GM18951 (cell line): ENCODE measurements around the gene TTC7B.
"Not testable (repeated sequence)": the region's sequence is repeated elsewhere in the genome, so short reads cannot be mapped to it uniquely, and the experiment has no call there.

Experiments used
- POLR2A ChIP-seq: IDR thresholded peaks from 4 replicates; pipeline ENCODE4 v1.6.1; 2011; ENCODE audit warnings: mild to moderate bottlenecking; ENCODE audit not compliant: insufficient read length, insufficient read depth; ENCODE audit errors: extremely low read depth
- in situ Hi-C: fragments of 300-500 bp; cut with MboI; formaldehyde crosslinking; loops from one replicate; pipeline ENCODE4 v1.12.0; 2022; ENCODE audit warnings: low sequenced_read_pairs, mixed read lengths, inconsistent platforms; ENCODE audit not compliant: unreplicated experiment

The TTC7B gene

GRCh38 chr14:90844321-90844720, 28.1 kb upstream of the TTC7B start:
- no peak for TF ChIP-seq POLR2A
- in situ Hi-C loops, result no loop called here

- in situ Hi-C loops, result no loop called here
- no peak for TF ChIP-seq POLR2A
Measured at GRCh38 chr14:90842726-90843125, 26.5 kb upstream of the TTC7B start.

- in situ Hi-C loops, result not testable (repeated sequence)
Measured at GRCh38 chr14:90840667-90841066, 24.4 kb upstream of the TTC7B start.

DNA sequence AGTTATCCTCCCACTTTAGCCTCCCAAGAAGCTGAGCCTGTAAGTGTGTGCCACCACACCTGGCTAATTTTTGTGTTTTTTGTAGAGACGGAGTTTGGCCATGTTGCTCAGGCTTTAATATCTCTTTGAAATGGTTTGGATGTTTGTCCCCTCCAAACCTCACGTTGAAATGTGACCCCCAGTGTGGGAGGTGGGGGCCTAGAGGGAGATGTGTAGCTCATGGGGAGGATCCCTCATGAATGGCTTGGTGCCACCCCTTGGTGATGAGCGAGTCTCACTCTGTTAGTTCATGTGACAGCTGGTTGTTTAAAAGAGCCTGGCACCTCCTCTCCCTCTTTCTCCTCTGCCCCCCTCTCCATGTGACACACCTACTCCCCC, 23.6 kb upstream of the TTC7B start:
- TF ChIP-seq POLR2A, result no peak
- in situ Hi-C loops, result no loop called here

DNA sequence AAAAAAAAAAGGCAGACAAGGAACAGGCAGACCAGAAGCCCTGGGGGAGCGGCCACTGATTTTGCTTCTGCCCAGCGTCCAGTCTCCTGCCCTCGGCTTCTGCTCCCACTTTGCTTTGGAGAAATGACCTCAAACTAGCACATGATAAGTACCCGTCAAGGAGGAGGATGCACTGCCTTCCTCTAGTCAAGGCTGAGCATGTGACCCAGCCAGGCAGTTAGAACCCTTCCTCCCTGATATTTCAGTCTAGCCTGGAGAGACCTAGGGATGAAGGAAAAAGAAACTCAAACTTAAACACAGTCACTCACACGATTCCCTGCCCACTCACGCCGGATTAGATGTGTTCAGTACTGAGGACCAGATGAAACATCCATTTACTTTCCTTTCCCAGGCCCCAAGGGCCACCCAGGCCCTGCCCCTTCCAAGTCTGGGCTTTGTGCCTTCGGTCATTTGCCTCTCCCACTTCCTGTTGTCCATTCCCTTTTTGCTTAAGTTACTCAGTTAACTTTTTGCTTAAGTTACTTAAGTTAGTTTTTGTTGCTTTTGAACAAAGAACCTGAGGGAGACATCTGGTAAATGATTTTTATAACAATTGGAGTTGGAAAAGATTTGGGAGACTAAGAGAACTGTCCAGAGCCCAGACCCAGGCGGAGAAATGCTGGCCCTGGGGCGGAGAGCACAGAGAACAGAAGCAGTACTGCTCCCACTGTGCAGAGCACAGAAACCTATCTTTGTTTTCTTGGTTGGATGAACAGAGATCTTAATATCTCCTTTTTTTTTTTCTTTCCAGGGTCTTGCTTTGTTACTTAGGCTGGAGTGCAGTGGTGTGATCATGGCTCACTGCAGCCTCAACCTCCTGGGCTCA, 23.0 kb upstream of the TTC7B start:
- TF ChIP-seq POLR2A, result no peak
- in situ Hi-C loops, result no loop called here

GRCh38 chr14:90838531-90838930, 22.3 kb upstream of the TTC7B start:
- in situ Hi-C loops, result not testable (repeated sequence)

DNA sequence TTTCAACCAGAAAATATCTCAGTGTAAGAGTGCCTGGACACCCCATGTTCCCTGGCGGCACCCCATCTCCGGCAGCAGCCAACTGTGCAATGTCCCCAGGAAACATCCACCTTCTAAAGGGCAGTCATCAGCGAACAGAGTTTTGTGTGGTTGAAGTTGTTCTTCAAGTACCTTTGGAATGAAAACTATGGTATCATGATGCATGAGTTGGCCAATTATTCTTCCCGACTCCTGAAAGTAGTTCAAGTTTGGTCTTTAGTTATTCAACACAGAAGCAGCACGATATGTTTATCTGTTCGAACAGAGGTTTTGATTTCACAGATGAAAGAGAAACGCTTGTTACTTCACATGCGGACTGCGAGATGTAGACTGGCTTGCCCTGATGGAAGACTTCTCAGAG, 21.1 kb upstream of the TTC7B start:
- no peak for TF ChIP-seq POLR2A
- in situ Hi-C loops, result no loop called here

- no peak for TF ChIP-seq POLR2A
- in situ Hi-C loops, result no loop called here
Measured at GRCh38 chr14:90836692-90837063, 20.4 kb upstream of the TTC7B start.

DNA sequence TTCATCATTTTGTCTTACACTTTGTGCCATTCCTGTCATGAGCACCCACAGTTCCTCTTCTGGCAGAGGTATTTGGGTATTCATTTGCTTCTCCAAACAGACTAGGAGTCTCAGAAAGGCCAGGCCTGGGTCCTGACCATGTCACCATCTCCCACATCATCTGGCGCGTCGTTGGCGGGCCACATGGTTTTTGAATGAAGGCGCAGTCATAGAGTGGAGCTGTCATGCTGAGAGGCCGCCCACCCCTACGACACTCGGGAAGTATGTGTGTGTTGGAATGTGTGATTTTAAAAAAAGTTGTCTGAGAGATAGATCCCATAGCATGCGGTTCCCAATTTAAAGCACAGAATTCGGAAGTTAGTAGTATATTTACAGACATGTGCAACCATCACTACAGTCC, 15.6 kb upstream of the TTC7B start:
- TF ChIP-seq POLR2A, result no peak
- in situ Hi-C loops, result no loop called here

DNA sequence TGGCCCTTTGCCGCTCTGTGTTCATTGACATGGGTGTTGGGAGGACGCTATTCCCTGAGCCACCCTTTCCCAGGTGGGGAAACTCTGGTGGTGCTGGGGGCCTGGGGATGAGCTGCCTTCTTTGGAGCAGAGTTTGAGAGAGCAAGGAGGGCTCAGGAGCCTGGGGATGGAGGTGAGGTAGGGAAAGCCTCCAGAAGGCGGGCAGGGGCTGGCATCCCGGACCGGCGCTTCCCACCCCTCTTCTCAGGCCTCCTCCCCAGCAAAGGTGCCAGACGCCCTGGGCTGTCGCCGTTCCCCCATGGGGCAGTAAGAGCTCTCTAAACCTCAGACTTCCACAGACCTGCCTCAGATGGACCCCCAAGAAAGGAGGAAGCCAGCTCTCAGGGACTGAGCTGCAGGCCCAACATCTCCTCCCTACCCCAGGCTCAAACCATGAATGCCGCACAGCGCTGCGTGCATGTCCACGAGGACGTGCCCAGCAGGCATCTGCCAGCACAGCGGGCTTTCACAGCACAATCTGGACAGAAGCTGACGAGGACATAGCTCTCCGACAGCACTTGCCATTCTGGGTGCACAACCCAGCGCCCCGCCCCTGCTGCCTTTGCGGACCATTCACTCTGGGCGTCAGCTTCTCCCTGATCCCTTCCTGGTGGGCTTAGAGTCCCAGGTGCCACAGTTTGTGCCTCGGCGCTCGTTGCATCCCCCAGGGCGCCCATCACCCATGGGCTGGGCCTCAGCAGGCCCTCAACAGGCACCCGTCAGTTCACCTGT, 14.9 kb upstream of the TTC7B start:
- in situ Hi-C loops, result no loop called here
- no peak for TF ChIP-seq POLR2A

GRCh38 chr14:90829677-90830076, 13.4 kb upstream of the TTC7B start:
- in situ Hi-C loops, result no loop called here

GRCh38 chr14:90828642-90829487, 12.6 kb upstream of the TTC7B start:
- in situ Hi-C loops, result no loop called here
- no peak for TF ChIP-seq POLR2A

More at GRCh38 chr14:90829677-90830076, 13.4 kb upstream of the TTC7B start:
- TF ChIP-seq POLR2A, result no peak

GRCh38 chr14:90827919-90828610, 11.8 kb upstream of the TTC7B start:
- in situ Hi-C loops, result no loop called here
- peak; percentile 40 for TF ChIP-seq POLR2A

DNA sequence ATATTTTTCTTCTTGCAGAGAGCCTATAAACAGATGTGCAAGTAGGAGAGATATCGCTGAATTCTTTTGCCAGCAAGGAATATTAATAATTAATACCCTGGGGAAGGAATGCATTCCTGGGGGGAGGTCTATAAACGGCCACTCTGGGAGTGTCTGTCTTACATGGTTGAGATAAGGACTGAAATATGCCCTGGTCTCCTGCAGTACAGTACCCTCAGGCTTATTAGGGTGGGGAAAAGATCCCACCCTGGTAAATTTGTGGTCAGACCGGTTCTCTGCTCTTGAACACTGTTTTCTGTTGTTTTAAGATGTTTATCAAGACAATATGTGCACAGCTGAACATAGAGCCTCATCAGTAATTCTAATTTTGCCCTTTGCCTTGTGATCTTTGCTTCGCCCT, 7.3 kb upstream of the TTC7B start:
- in situ Hi-C loops, result not testable (repeated sequence)
